Fibroblast of skin of abdomen (primary cell): ENCODE measurements around the gene SGCE.
A peak's percentile ranks its signal among the peaks of the same experiment; 100 is the strongest.

Experiments
- DNase-seq: peaks from one replicate; pipeline ENCODE4 v3.0.0-alpha.2; 2013

SGCE gene

GRCh38 chr7:94565247-94565894, 90.6 kb downstream of the SGCE start:
- DNase-seq = no peak

GRCh38 chr7:94562525-94562924, 93.4 kb downstream of the SGCE start:
- DNase-seq = no peak

GRCh38 chr7:94561841-94562514, 94.0 kb downstream of the SGCE start:
- peak; percentile 22 for DNase-seq

- DNase-seq = no peak
Measured at GRCh38 chr7:94559972-94560371, 96.0 kb downstream of the SGCE start.

GRCh38 chr7:94557215-94557614, 98.7 kb downstream of the SGCE start:
- DNase-seq = no peak

GRCh38 chr7:94556028-94556427, 99.9 kb downstream of the SGCE start:
- no peak for DNase-seq

GRCh38 chr7:94547126-94547525, 108.8 kb downstream of the SGCE start:
- DNase-seq = no peak

- DNase-seq = no peak
Measured at GRCh38 chr7:94540428-94540827, 115.5 kb downstream of the SGCE start.
